WTC11 (cell line): ENCODE measurements around the gene PLCH2.

Experiments
- CBFB ChIP-seq: sonication (generic); formaldehyde crosslinking; IDR thresholded peaks from 2 replicates; pipeline ENCODE4 v1.8.1; 2022; ENCODE audit warnings: mild to moderate bottlenecking, low read depth, missing genetic modification reagents
- CREB1 ChIP-seq: sonication (generic); formaldehyde crosslinking; IDR thresholded peaks from 2 replicates; pipeline ENCODE4 v1.8.0; 2023; ENCODE audit warnings: mild to moderate bottlenecking, missing genetic modification reagents
- ESRRA ChIP-seq: sonication (generic); formaldehyde crosslinking; IDR thresholded peaks from 2 replicates; pipeline ENCODE4 v1.8.1; 2022; ENCODE audit warnings: mild to moderate bottlenecking, missing genetic modification reagents, borderline replicate concordance
- GABPB1 ChIP-seq: sonication (generic); formaldehyde crosslinking; IDR thresholded peaks from 2 replicates; pipeline ENCODE4 v1.8.1; 2023; ENCODE audit warnings: mild to moderate bottlenecking, missing genetic modification reagents
- IRF2 ChIP-seq: sonication (generic); formaldehyde crosslinking; IDR thresholded peaks from 2 replicates; pipeline ENCODE4 v1.8.0; 2022; ENCODE audit warnings: low read depth, missing genetic modification reagents, borderline replicate concordance
- NFYB ChIP-seq: sonication (generic); formaldehyde crosslinking; conservative IDR thresholded peaks from 2 replicates; pipeline ENCODE4 v1.8.0; 2022; ENCODE audit warnings: low read depth, missing genetic modification reagents
- ZNF138 ChIP-seq: sonication (generic); formaldehyde crosslinking; conservative IDR thresholded peaks from 2 replicates; pipeline ENCODE4 v1.8.1; 2022; ENCODE audit warnings: mild to moderate bottlenecking, moderate library complexity, missing genetic modification reagents
- TF ChIP-seq, protein P1 (sequence below): sonication (generic); formaldehyde crosslinking; IDR thresholded peaks from 2 replicates; pipeline ENCODE4 v1.8.1; 2022; ENCODE audit warnings: missing genetic modification reagents, borderline replicate concordance
- TF ChIP-seq, protein P2 (sequence below): fragments of 200-600 bp; IDR thresholded peaks from 2 replicates; pipeline ENCODE4 v1.8.0; 2022; ENCODE audit warnings: antibody characterized with exemption
- TF ChIP-seq, protein P3 (sequence below): sonication (generic); formaldehyde crosslinking; IDR thresholded peaks from 2 replicates; pipeline ENCODE4 v1.8.0; 2022; ENCODE audit warnings: missing genetic modification reagents
- TF ChIP-seq, protein P4 (sequence below): fragments of 250-450 bp; sonication (Bioruptor Pico); IDR thresholded peaks from 2 replicates; pipeline ENCODE4 v1.9.0; 2021; ENCODE audit warnings: mild to moderate bottlenecking
- TF ChIP-seq, protein P5 (sequence below): sonication (generic); formaldehyde crosslinking; IDR thresholded peaks from 2 replicates; pipeline ENCODE4 v1.8.1; 2023; ENCODE audit warnings: mild to moderate bottlenecking, moderate library complexity, missing genetic modification reagents
- TF ChIP-seq, protein P6 (sequence below): sonication (generic); formaldehyde crosslinking; IDR thresholded peaks from 2 replicates; pipeline ENCODE4 v1.8.0; 2022; ENCODE audit warnings: mild to moderate bottlenecking, missing genetic modification reagents
- TF ChIP-seq, protein P7 (sequence below): fragments of 250-450 bp; sonication (Bioruptor Pico); IDR thresholded peaks from 2 replicates; pipeline ENCODE4 v2.1.2; 2022; ENCODE audit warnings: mild to moderate bottlenecking, moderate library complexity

DNA sequence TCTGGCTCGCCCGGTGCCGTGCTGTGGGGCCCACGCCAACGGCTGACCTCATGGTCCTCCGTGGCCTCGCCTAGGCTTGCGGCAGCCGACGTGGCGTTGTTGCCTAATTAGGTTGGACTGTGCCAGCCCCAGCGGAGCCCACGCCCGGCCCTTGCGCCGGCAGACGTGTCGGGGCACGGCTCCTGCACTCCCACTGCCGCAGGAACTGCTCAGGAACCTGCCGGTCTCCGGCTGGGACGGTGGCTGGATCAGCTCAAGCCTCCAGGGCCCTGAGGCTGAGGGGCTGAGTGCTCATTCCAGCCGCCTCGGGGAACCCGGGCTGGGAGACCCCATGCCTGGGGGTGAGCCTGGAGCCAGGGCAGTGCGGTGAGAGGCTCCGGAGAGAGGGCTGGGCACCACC lies 47.6 kb upstream of the PLCH2 start:
- TF ChIP-seq, protein P1, sequence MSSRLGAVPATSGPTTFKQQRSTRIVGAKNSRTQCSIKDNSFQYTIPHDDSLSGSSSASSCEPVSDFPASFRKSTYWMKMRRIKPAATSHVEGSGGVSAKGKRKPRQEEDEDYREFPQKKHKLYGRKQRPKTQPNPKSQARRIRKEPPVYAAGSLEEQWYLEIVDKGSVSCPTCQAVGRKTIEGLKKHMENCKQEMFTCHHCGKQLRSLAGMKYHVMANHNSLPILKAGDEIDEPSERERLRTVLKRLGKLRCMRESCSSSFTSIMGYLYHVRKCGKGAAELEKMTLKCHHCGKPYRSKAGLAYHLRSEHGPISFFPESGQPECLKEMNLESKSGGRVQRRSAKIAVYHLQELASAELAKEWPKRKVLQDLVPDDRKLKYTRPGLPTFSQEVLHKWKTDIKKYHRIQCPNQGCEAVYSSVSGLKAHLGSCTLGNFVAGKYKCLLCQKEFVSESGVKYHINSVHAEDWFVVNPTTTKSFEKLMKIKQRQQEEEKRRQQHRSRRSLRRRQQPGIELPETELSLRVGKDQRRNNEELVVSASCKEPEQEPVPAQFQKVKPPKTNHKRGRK (CRISPR knock-in tag) = no peak
- TF ChIP-seq, protein P2, sequence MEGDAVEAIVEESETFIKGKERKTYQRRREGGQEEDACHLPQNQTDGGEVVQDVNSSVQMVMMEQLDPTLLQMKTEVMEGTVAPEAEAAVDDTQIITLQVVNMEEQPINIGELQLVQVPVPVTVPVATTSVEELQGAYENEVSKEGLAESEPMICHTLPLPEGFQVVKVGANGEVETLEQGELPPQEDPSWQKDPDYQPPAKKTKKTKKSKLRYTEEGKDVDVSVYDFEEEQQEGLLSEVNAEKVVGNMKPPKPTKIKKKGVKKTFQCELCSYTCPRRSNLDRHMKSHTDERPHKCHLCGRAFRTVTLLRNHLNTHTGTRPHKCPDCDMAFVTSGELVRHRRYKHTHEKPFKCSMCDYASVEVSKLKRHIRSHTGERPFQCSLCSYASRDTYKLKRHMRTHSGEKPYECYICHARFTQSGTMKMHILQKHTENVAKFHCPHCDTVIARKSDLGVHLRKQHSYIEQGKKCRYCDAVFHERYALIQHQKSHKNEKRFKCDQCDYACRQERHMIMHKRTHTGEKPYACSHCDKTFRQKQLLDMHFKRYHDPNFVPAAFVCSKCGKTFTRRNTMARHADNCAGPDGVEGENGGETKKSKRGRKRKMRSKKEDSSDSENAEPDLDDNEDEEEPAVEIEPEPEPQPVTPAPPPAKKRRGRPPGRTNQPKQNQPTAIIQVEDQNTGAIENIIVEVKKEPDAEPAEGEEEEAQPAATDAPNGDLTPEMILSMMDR = no peak
- TF ChIP-seq ESRRA (no peak), CREB1 (CRISPR knock-in tag) (no peak), GABPB1 (CRISPR knock-in tag) (no peak), ZNF138 (no peak), IRF2 (no peak), NFYB (no peak), CBFB (CRISPR knock-in tag) (no peak)
- TF ChIP-seq, protein P3, sequence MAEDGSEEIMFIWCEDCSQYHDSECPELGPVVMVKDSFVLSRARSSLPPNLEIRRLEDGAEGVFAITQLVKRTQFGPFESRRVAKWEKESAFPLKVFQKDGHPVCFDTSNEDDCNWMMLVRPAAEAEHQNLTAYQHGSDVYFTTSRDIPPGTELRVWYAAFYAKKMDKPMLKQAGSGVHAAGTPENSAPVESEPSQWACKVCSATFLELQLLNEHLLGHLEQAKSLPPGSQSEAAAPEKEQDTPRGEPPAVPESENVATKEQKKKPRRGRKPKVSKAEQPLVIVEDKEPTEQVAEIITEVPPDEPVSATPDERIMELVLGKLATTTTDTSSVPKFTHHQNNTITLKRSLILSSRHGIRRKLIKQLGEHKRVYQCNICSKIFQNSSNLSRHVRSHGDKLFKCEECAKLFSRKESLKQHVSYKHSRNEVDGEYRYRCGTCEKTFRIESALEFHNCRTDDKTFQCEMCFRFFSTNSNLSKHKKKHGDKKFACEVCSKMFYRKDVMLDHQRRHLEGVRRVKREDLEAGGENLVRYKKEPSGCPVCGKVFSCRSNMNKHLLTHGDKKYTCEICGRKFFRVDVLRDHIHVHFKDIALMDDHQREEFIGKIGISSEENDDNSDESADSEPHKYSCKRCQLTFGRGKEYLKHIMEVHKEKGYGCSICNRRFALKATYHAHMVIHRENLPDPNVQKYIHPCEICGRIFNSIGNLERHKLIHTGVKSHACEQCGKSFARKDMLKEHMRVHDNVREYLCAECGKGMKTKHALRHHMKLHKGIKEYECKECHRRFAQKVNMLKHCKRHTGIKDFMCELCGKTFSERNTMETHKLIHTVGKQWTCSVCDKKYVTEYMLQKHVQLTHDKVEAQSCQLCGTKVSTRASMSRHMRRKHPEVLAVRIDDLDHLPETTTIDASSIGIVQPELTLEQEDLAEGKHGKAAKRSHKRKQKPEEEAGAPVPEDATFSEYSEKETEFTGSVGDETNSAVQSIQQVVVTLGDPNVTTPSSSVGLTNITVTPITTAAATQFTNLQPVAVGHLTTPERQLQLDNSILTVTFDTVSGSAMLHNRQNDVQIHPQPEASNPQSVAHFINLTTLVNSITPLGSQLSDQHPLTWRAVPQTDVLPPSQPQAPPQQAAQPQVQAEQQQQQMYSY (CRISPR knock-in tag) = no peak
- TF ChIP-seq, protein P4, sequence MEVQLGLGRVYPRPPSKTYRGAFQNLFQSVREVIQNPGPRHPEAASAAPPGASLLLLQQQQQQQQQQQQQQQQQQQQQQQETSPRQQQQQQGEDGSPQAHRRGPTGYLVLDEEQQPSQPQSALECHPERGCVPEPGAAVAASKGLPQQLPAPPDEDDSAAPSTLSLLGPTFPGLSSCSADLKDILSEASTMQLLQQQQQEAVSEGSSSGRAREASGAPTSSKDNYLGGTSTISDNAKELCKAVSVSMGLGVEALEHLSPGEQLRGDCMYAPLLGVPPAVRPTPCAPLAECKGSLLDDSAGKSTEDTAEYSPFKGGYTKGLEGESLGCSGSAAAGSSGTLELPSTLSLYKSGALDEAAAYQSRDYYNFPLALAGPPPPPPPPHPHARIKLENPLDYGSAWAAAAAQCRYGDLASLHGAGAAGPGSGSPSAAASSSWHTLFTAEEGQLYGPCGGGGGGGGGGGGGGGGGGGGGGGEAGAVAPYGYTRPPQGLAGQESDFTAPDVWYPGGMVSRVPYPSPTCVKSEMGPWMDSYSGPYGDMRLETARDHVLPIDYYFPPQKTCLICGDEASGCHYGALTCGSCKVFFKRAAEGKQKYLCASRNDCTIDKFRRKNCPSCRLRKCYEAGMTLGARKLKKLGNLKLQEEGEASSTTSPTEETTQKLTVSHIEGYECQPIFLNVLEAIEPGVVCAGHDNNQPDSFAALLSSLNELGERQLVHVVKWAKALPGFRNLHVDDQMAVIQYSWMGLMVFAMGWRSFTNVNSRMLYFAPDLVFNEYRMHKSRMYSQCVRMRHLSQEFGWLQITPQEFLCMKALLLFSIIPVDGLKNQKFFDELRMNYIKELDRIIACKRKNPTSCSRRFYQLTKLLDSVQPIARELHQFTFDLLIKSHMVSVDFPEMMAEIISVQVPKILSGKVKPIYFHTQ (CRISPR knock-in tag) = no peak
- TF ChIP-seq, protein P5, sequence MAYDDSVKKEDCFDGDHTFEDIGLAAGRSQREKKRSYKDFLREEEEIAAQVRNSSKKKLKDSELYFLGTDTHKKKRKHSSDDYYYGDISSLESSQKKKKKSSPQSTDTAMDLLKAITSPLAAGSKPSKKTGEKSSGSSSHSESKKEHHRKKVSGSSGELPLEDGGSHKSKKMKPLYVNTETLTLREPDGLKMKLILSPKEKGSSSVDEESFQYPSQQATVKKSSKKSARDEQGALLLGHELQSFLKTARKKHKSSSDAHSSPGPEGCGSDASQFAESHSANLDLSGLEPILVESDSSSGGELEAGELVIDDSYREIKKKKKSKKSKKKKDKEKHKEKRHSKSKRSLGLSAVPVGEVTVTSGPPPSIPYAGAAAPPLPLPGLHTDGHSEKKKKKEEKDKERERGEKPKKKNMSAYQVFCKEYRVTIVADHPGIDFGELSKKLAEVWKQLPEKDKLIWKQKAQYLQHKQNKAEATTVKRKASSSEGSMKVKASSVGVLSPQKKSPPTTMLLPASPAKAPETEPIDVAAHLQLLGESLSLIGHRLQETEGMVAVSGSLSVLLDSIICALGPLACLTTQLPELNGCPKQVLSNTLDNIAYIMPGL (CRISPR knock-in tag) = no peak
- TF ChIP-seq, protein P6, sequence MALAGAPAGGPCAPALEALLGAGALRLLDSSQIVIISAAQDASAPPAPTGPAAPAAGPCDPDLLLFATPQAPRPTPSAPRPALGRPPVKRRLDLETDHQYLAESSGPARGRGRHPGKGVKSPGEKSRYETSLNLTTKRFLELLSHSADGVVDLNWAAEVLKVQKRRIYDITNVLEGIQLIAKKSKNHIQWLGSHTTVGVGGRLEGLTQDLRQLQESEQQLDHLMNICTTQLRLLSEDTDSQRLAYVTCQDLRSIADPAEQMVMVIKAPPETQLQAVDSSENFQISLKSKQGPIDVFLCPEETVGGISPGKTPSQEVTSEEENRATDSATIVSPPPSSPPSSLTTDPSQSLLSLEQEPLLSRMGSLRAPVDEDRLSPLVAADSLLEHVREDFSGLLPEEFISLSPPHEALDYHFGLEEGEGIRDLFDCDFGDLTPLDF (CRISPR knock-in tag) = no peak
- TF ChIP-seq, protein P7, sequence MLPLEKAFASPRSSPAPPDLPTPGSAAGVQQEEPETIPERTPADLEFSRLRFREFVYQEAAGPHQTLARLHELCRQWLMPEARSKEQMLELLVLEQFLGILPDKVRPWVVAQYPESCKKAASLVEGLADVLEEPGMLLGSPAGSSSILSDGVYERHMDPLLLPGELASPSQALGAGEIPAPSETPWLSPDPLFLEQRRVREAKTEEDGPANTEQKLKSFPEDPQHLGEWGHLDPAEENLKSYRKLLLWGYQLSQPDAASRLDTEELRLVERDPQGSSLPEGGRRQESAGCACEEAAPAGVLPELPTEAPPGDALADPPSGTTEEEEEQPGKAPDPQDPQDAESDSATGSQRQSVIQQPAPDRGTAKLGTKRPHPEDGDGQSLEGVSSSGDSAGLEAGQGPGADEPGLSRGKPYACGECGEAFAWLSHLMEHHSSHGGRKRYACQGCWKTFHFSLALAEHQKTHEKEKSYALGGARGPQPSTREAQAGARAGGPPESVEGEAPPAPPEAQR = no peak
